ENCODE measurements around the gene ANO1. TPM values are rescaled to one million over a fixed set of nuclear protein-coding genes. Genes with fewer than 3 reads are reported as not detected.

ANO1 gene
- total RNA-seq, 1 experiment from 2014 or later: 41.7 TPM

- CTCF ChIA-PET: interaction anchor here (0.7 kb wide), 1 partner anchor 258 kb away, joined by 3 read pairs; no protein-coding TSS in a partner anchor
These were observed 66.1 kb downstream of the ANO1 start for GRCh38 chr11:70144262-70144661.

More at GRCh38 chr11:70144262-70144661, 66.1 kb downstream of the ANO1 start:
- RAD21 ChIA-PET (ENCODE audit: low non-redundant PET in 1 of 2, low total read pairs in 2 of 2, uncharacterized antibody in 2 of 2, unreplicated experiment in 2 of 2): no interaction called here
- ATAC-seq (no peak), DNase-seq (ENCODE audit: low read depth, low spot score) (no peak)
- Histone ChIP-seq H4K20me1 (ENCODE audit: insufficient read depth) (no peaks in the 10 kb centered on the region), H3K9ac (ENCODE audit: low read length) (no peak overlapping the region), H3K27me3 (ENCODE audit: insufficient read depth, low read length) (no peaks in the 10 kb centered on the region), H2AFZ (ENCODE audit: low read depth, low read length, poor library complexity, severe bottlenecking) (no peak overlapping the region), H3K36me3 (ENCODE audit: control insufficient read depth in 1 of 2, insufficient read depth in 2 of 2, low read length in 2 of 2) (no peaks in the 10 kb centered on the region), H3K9me2 (ENCODE audit: insufficient read depth) (no peaks in the 10 kb centered on the region), H3K79me2 (ENCODE audit: insufficient read depth, low read length) (no peaks in the 10 kb centered on the region), H3K4me1 (ENCODE audit: control insufficient read depth in 1 of 2, insufficient read depth in 2 of 2, low read length in 2 of 2) (peaks cover 23 to 37% of the 10 kb centered on the region in 2 experiments), H3K4me3 (replicated peaks in 1 of 2; ENCODE audit: low read depth in 1 of 2, low read length in 2 of 2) (no peak overlapping the region), H3K4me2 (ENCODE audit: low read length) (no peak overlapping the region), H3K9me3 (ENCODE audit: control insufficient read depth in 1 of 2, insufficient read depth in 1 of 2, low read depth in 1 of 2, low read length in 2 of 2) (no peaks in the 10 kb centered on the region), H3K27ac (ENCODE audit: low read depth, low read length) (no peak overlapping the region)
- BruUV-seq (replicated peaks): no TSS peak
- POLR2A ChIA-PET: no interaction called here
- intact Hi-C loops (cut with micrococcal nuclease): no loop called here
- TF ChIP-seq MAX (IDR thresholded peaks at IDR 0.05): no peak
- no peak for TF ChIP-seq EGR1 (IDR thresholded peaks at IDR 0.05; ENCODE audit: low read depth)
- no peak for TF ChIP-seq REST (IDR thresholded peaks at IDR 0.05; ENCODE audit: low read depth)
- no peak for TF ChIP-seq ZBTB33 (IDR thresholded peaks at IDR 0.05; ENCODE audit: extremely low read depth, insufficient replicate concordance, low read length)
- no peak for TF ChIP-seq POLR2AphosphoS5 (IDR thresholded peaks at IDR 0.05; ENCODE audit: low read depth, low read length)

Measured in HCT116 (cell line).